ENCODE data around the gene SULF2.

SULF2 gene

DNA sequence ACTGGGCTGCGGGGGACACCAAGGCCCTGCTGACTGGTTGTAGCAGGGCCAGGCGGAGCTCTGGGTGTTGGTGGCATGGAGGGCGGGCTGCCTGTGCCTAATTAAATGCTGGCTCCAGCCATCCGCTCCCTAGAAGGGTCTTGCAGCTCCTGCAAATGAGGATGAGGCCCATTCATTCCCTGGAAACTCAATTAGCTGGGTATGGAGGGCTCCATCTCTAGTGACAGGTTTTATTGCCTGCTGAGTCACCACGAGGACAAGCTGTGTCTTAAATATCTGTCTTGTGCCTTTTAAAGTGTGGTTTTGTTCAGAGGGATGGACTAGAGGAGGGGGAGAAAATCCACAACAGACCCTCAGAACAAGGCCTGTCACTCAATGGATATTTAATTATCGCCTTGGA, 60.9 kb downstream of the SULF2 start:
- TF ChIP-seq EGR1 (IDR thresholded peaks at IDR 0.05) = no peak

DNA sequence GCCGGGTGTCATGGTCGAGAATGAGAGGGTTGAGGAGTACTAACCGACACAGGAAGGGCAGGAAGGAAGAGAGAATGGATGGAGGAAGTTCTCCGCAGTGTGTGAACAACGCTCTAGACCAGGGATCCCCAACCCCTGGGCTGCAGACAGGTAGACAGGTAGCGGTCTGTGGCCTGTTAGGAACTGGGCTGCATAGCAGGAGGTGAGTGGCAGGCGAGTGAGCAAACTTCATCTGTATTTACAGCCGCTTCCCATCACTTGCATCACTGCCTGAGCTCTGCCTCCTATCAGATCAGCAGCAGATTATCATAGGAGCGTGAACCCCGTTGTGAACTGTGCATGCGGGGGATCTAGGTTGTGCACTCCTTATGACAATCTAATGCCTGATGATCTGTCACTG, 62.0 kb downstream of the SULF2 start:
- TF ChIP-seq CREB1 (IDR thresholded peaks at IDR 0.05; ENCODE audit: low read depth) (no peak), FOXM1 (IDR thresholded peaks at IDR 0.05; ENCODE audit: borderline replicate concordance, low read depth) (no peak), RAD21 (IDR thresholded peaks at IDR 0.05; ENCODE audit: low read depth) (no peak), CEBPB (IDR thresholded peaks at IDR 0.05) (no peak), TAF1 (IDR thresholded peaks at IDR 0.05; ENCODE audit: low read depth) (no peak)
- TF ChIP-seq, protein P1, sequence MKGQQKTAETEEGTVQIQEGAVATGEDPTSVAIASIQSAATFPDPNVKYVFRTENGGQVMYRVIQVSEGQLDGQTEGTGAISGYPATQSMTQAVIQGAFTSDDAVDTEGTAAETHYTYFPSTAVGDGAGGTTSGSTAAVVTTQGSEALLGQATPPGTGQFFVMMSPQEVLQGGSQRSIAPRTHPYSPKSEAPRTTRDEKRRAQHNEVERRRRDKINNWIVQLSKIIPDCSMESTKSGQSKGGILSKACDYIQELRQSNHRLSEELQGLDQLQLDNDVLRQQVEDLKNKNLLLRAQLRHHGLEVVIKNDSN (IDR thresholded peaks at IDR 0.05) = no peak

DNA sequence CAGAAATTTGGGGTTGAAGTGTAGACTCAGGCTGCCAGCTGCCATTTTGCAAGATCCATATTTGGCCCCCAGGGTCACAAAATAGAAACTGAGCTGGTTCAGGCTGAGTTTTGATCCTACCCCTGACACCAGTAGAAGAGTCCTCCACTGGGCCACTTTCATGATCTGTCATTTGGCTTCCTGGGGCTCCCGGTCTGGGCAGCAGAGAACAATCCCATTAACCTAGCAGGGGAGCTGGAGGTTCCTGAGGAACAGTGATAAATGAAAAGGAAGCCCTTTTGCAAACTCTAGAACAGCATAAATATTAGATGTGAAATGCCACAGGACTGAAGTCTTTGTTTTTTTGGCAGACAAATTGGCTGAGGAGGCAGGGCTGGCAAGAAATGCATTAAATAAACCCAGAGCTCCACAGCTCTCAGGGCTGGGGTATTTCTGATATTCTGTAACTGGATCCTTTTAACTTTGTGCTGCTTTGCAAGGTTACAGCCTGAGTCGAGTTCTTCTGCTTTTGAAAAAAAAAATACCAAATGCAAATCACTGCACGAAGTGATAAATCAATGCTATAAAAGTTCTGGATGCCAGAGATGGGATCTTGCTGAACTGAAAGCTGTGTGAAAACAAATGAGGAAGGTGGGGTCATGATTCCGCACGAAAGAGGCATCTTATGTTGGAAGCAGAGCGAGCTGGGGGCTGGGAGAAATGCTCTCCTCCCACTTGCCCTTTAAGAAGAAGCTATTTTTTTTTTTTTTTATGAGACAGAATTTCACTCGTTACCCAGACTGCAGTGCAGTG, 64.4 kb downstream of the SULF2 start:
- TF ChIP-seq, protein P1 (IDR thresholded peaks at IDR 0.05) = no peak
- TF ChIP-seq, protein P2, sequence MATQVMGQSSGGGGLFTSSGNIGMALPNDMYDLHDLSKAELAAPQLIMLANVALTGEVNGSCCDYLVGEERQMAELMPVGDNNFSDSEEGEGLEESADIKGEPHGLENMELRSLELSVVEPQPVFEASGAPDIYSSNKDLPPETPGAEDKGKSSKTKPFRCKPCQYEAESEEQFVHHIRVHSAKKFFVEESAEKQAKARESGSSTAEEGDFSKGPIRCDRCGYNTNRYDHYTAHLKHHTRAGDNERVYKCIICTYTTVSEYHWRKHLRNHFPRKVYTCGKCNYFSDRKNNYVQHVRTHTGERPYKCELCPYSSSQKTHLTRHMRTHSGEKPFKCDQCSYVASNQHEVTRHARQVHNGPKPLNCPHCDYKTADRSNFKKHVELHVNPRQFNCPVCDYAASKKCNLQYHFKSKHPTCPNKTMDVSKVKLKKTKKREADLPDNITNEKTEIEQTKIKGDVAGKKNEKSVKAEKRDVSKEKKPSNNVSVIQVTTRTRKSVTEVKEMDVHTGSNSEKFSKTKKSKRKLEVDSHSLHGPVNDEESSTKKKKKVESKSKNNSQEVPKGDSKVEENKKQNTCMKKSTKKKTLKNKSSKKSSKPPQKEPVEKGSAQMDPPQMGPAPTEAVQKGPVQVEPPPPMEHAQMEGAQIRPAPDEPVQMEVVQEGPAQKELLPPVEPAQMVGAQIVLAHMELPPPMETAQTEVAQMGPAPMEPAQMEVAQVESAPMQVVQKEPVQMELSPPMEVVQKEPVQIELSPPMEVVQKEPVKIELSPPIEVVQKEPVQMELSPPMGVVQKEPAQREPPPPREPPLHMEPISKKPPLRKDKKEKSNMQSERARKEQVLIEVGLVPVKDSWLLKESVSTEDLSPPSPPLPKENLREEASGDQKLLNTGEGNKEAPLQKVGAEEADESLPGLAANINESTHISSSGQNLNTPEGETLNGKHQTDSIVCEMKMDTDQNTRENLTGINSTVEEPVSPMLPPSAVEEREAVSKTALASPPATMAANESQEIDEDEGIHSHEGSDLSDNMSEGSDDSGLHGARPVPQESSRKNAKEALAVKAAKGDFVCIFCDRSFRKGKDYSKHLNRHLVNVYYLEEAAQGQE (IDR thresholded peaks at IDR 0.05; ENCODE audit: low read depth) = no peak
- TF ChIP-seq, protein P3, sequence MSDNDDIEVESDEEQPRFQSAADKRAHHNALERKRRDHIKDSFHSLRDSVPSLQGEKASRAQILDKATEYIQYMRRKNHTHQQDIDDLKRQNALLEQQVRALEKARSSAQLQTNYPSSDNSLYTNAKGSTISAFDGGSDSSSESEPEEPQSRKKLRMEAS (IDR thresholded peaks at IDR 0.05) = no peak
- no peak for TF ChIP-seq FOXM1 (IDR thresholded peaks at IDR 0.05; ENCODE audit: borderline replicate concordance, low read depth)
- no peak for TF ChIP-seq ZBTB7A (IDR thresholded peaks at IDR 0.05; ENCODE audit: low read depth)
- no peak for TF ChIP-seq RAD21 (IDR thresholded peaks at IDR 0.05; ENCODE audit: low read depth)
- no peak for TF ChIP-seq CEBPB (IDR thresholded peaks at IDR 0.05)
- TF ChIP-seq TAF1 (IDR thresholded peaks at IDR 0.05; ENCODE audit: low read depth) = no peak
- no peak for TF ChIP-seq CREB1 (IDR thresholded peaks at IDR 0.05; ENCODE audit: low read depth)
- TF ChIP-seq EGR1 (IDR thresholded peaks at IDR 0.05) = no peak
- no peak for TF ChIP-seq TCF12 (IDR thresholded peaks at IDR 0.05; ENCODE audit: low read depth)
- TF ChIP-seq NFIC (IDR thresholded peaks at IDR 0.05) = no peak
- TF ChIP-seq EP300 (IDR thresholded peaks at IDR 0.05; ENCODE audit: borderline replicate concordance) = no peak
- no peak for TF ChIP-seq YY1 (IDR thresholded peaks at IDR 0.05; ENCODE audit: low read depth)
- TF ChIP-seq TEAD4 (IDR thresholded peaks at IDR 0.05) = no peak

DNA sequence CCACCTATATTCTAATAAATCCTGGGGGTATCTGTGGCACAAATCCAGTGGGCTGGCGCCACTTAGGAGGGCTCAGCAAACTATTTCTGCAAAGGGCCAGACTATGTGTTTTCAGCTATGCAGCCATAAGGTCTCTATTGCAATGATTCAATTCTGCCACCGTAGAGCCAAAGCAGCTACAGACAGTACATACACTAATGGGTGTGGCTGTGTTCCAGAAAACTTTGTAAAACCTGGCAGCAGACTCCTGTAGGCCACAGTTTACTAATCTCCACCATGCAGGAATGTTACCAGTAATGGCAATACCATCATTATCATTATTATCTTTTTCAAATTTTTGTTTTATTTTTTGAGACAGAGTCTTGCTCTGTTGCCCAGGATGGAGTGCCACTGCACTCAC, 65.7 kb downstream of the SULF2 start:
- TF ChIP-seq CREB1 (IDR thresholded peaks at IDR 0.05; ENCODE audit: low read depth) (no peak), CEBPB (IDR thresholded peaks at IDR 0.05) (no peak), RAD21 (IDR thresholded peaks at IDR 0.05; ENCODE audit: low read depth) (no peak), EGR1 (IDR thresholded peaks at IDR 0.05) (no peak), TCF12 (IDR thresholded peaks at IDR 0.05; ENCODE audit: low read depth) (no peak), YY1 (IDR thresholded peaks at IDR 0.05; ENCODE audit: low read depth) (no peak), EP300 (IDR thresholded peaks at IDR 0.05; ENCODE audit: borderline replicate concordance) (no peak), TEAD4 (IDR thresholded peaks at IDR 0.05) (no peak), NFIC (IDR thresholded peaks at IDR 0.05) (no peak), FOXM1 (IDR thresholded peaks at IDR 0.05; ENCODE audit: borderline replicate concordance, low read depth) (no peak), TAF1 (IDR thresholded peaks at IDR 0.05; ENCODE audit: low read depth) (no peak), ZBTB7A (IDR thresholded peaks at IDR 0.05; ENCODE audit: low read depth) (no peak)
- TF ChIP-seq, protein P1 (IDR thresholded peaks at IDR 0.05) = no peak
- TF ChIP-seq, protein P3 (IDR thresholded peaks at IDR 0.05) = no peak
- TF ChIP-seq, protein P2 (IDR thresholded peaks at IDR 0.05; ENCODE audit: low read depth) = no peak

DNA sequence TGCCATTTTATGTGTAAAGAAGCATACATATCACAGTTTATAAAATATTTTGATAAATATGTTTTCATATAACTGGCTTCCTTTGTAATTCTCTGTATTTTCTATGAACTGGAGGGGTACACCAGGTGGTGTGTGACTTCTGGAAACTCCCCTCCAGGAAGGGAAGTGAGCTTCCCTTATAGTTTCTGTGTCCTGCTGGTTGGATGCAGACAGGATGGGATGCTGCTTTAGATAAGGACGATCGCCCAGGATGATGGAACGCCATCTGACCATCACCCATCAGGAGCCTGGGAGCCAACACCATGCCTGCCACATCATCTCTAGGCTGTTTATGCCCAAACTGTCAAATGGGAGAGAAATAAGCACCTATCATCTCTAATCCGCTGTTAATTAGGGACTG, 66.1 kb downstream of the SULF2 start:
- TF ChIP-seq FOXM1 (IDR thresholded peaks at IDR 0.05; ENCODE audit: borderline replicate concordance, low read depth) = no peak
- no peak for TF ChIP-seq TCF12 (IDR thresholded peaks at IDR 0.05; ENCODE audit: low read depth)
- no peak for TF ChIP-seq ZBTB7A (IDR thresholded peaks at IDR 0.05; ENCODE audit: low read depth)
- TF ChIP-seq EGR1 (IDR thresholded peaks at IDR 0.05) = no peak
- TF ChIP-seq, protein P1 (IDR thresholded peaks at IDR 0.05) = no peak
- TF ChIP-seq, protein P2 (IDR thresholded peaks at IDR 0.05; ENCODE audit: low read depth) = no peak
- TF ChIP-seq CEBPB (IDR thresholded peaks at IDR 0.05) = no peak
- no peak for TF ChIP-seq TAF1 (IDR thresholded peaks at IDR 0.05; ENCODE audit: low read depth)
- no peak for TF ChIP-seq YY1 (IDR thresholded peaks at IDR 0.05; ENCODE audit: low read depth)
- no peak for TF ChIP-seq NFIC (IDR thresholded peaks at IDR 0.05)
